D721Med (cell line): ENCODE data around the gene GART.
A peak's percentile ranks its signal among the peaks of the same experiment; 100 is the strongest.

Experiments used
- DNase-seq: peaks from one replicate; pipeline ENCODE4 v3.0.0; 2011; ENCODE audit warnings: low spot score; ENCODE audit not compliant: insufficient read length
- FAIRE-seq: peaks from 2 replicates; lab custom pipeline; 2011; peaks lifted over from hg19 to GRCh38; lab: Jason Lieb, UNC
- TF ChIP-seq, protein P1 (sequence below): IDR thresholded peaks from 2 replicates; pipeline ENCODE4 v1.5.1; 2012; ENCODE audit warnings: mild to moderate bottlenecking, control low read depth; ENCODE audit not compliant: insufficient read depth; ENCODE audit errors: missing control alignments

Gene GART

DNA sequence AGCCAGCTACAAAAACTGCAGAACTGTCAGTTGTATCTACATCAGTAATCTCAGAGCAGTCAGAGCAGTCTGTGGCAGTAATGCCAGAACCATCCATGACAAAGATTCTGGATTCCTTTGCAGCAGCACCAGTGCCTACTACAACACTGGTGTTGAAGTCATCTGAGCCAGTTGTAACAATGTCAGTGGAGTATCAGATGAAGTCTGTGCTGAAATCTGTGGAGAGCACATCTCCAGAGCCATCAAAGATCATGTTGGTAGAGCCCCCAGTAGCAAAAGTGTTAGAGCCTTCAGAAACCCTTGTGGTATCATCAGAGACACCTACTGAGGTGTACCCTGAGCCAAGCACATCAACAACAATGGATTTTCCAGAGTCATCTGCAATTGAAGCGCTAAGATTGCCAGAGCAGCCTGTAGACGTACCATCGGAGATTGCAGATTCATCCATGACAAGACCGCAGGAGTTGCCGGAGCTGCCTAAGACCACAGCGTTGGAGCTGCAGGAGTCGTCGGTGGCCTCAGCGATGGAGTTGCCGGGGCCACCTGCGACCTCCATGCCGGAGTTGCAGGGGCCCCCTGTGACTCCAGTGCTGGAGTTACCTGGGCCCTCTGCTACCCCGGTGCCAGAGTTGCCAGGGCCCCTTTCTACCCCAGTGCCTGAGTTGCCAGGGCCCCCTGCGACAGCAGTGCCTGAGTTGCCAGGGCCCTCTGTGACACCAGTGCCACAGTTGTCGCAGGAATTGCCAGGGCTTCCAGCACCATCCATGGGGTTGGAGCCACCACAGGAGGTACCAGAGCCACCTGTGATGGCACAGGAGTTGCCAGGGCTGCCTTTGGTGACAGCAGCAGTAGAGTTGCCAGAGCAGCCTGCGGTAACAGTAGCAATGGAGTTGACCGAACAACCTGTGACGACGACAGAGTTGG, 8.2 kb upstream of the GART start:
- TF ChIP-seq, protein P1, sequence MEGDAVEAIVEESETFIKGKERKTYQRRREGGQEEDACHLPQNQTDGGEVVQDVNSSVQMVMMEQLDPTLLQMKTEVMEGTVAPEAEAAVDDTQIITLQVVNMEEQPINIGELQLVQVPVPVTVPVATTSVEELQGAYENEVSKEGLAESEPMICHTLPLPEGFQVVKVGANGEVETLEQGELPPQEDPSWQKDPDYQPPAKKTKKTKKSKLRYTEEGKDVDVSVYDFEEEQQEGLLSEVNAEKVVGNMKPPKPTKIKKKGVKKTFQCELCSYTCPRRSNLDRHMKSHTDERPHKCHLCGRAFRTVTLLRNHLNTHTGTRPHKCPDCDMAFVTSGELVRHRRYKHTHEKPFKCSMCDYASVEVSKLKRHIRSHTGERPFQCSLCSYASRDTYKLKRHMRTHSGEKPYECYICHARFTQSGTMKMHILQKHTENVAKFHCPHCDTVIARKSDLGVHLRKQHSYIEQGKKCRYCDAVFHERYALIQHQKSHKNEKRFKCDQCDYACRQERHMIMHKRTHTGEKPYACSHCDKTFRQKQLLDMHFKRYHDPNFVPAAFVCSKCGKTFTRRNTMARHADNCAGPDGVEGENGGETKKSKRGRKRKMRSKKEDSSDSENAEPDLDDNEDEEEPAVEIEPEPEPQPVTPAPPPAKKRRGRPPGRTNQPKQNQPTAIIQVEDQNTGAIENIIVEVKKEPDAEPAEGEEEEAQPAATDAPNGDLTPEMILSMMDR = no peak
- DNase-seq = no peak
- FAIRE-seq = no peak

DNA sequence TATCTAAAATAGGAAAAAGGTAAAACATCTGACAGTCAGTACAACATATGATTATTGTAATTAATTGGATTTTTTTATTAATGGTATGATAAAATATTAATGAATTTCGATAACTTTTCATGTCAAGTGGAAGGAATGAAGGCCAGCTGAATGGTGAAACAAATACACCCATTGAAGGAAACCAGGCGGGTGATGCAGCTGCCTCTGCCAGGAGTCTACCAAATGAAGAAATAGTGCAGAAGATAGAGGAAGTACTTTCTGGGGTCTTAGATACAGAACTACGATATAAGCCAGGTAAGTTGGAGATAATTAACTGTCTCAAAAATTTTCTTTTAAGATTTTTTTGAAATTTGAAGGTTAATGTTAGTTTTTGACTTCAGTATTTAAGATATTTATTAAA, 4.2 kb upstream of the GART start:
- no peak for DNase-seq
- TF ChIP-seq, protein P1 = no peak
- FAIRE-seq = no peak

DNA sequence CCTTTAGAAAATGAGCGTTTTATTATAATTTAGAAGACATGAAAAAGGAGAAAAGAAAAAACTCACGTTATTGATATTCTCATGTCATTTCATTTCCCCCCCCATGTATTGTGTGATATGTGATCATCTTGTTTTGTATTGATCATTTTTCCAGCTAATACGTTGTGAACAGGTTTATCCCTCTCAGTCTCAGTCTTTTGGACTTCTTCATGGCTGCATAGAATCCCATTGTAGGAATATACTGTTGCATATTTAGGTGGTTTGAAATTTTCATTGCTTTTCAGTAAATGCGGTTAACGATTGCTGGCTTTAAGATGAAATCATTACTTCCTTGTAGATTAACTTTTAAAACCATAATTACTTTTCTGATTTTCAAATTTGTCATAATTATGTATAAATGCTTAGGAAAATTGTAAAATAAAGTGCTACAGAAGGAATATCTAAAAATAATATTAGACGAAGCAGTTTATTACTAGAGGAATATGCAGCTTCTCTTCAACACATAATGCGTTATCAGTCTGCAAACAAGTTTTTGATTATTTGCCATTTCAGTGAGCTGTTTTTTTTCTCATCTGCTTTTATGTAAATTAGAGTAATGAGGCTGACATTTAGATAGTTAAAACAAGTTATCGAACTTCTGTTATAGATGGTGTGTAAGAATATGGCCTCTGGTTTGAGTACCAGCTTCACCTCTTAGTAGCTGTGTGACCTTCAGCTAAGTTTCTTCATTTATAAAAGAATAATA, 2.7 kb upstream of the GART start:
- TF ChIP-seq, protein P1 = no peak
- FAIRE-seq (no peak), DNase-seq (no peak)

DNA sequence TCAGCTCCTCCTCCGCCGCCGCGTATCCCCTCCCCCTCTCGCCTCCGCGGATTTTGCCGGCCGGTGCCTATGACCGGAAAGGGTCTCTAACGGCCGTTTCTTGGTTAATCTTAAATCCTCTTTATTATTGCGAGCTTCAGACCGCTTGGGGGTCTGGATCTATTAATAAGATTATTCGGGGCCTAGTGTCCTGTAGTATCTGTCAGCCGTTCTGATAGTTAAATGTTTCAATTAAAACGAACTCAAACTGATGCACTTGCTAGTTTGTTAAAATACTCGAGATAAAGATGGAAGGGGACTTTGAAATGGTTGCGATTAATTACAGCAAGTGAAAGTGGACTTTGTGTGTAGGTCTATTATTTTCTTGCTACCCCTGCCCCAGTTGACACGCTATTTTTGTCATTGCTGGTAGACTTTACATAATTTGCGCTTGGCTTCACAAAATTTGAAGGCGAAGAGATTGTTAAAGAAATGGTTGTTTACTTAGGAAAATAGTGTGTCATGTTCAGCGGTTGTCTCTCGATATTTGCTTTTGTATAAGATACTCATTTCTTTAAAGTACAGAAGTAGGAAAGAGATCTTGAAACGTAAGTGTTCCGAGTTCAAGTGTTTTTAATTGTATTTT, 1.7 kb upstream of the GART start:
- no peak for DNase-seq
- FAIRE-seq = no peak
- TF ChIP-seq, protein P1 = no peak

DNA sequence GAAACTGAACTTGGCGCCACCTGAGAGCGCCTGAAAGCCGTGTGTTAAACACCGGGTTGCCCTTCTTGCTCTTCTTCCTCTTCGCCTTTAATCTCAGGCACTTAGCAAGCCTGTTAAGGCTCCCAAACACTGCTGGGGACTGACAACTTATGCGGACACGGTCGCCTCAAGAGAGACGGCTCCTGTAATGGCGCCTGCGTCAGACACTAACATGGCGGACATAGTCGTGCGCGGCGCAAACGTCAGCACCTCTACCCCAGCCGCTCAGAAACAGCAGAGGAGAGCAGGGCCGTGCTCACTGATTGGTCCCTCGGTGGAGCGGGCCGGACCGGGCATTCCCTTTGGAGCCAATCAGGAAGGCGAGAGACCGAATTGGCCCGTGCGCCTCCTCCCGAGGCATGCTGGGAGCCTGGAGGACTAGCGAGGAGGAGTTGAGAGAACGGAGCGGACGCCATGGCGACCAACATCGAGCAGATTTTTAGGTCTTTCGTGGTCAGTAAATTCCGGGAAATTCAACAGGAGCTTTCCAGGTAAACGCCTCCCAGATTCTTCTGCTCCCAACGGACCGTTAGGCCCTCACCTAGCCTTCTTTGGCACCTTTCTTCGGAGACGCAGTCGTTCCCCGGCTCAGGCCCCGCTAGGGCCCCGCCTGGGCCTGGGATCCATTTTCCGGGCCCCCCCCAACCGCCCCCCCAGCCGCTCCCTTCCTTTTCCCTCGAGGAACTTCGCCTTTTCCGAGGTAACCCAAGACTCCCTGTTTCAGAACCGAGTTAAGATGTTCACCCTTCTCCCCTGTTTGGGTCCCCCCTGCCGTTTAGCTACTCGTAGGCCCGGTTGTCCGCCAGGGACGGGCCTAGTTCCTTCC, 955 bp upstream of the GART start, which contains the start of gene SON:
SON (plus strand) TSS at position 399 of the 865 bp plus-strand sequence; CDS start at position 454, 55 bp downstream.
- FAIRE-seq (no peak), DNase-seq (peak; percentile 41)
- TF ChIP-seq, protein P1 = no peak

DNA sequence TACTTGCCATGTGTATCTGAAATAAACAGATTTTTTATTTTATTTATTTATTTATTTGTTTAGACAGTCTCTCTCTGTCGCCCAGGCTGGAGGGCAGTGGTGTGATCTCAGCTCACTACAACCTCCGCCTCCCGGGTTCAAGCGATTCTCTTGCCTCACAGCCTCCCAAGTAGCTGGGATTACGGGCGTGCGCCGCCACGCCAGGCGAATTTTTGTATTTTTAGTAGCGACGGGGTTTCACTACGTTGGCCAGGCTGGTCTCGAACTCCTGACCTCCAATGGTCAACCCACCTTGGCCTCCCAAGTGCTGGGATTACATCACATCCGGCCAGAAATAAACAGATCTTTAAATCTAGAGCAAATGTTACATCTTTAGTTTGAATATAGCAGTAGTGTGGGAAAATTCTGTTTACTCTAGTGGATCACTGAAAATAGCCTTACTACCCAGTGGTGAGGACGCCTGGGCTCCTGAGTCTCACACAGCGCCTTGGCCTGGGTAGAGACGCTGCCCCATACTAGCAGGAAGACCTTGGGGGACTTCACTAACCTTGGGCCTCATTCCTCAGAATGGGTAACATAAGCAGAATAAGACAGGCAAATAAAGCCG, 709 bp downstream of the GART start:
- FAIRE-seq (no peak), DNase-seq (no peak)
- TF ChIP-seq, protein P1 = no peak
